SKM-1 (cell line): ENCODE data around the gene EXOSC2.
A peak's percentile ranks its signal among the peaks of the same experiment; 100 is the strongest.

Source experiments
- DNase-seq: peaks from one replicate; lab custom pipeline; 2025; ENCODE audit not compliant: unreplicated experiment; lab: John Stamatoyannopoulos, UW

Gene EXOSC2, protein sequence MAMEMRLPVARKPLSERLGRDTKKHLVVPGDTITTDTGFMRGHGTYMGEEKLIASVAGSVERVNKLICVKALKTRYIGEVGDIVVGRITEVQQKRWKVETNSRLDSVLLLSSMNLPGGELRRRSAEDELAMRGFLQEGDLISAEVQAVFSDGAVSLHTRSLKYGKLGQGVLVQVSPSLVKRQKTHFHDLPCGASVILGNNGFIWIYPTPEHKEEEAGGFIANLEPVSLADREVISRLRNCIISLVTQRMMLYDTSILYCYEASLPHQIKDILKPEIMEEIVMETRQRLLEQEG

DNA sequence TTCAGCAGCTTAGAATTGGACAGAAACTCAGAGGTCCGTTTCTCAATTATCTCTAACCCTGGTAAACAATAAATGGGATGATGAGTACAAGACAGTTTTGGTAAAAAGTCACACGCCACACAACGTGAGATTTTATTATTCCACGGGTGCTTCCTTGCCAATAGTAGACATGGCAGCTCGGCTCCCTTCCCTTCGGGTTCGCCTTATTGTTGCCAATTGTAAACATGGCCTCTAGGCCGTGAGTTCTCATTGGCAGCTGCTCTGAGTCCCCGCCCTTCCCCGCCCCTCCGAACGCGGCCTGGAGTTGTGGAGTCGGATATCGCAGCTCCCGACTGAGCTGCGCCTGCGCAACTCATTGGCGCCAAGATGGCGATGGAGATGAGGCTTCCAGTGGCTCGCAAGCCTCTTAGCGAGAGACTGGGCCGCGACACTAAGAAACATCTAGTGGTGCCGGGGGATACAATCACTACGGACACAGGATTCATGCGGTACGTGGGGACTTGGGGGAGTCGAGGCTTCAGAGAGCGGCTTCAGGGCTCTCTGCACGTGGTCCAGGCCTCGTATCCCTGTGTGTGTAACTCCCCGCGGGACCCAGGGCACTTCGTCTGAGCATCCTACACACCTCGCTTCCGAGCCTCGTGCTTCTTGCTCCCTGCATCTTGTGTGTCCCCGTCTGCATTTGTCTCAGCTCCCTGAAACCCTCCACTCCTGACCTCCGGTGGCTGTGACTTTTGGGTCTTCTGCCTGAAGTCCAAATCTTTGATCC is at the start of gene EXOSC2:
TSS of gene EXOSC2 (plus strand) at position 355 of the 766 bp plus-strand sequence. CDS start at position 367, 12 bp downstream.
- peak; percentile 85 for DNase-seq

DNA sequence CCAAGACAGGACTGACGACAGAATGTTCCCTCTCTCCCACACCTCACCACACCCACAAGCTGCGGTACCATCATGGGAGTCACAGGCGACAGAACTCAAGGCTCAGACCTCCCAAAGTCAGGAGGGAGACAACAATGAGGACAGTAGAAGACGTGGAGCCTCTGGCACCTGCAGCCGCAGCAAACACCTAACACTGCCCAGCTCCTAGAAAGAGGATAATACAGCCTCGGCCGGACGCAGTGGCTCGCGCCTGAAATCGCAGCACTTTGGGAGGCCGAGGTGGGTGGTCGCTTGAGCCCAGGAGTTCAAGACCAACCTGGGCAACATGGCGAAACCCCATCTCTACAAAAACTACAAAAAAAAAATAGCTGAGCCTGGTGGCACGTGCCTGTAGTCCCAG is 42.4 kb upstream of the EXOSC2 start:
- DNase-seq, result no peak

DNA sequence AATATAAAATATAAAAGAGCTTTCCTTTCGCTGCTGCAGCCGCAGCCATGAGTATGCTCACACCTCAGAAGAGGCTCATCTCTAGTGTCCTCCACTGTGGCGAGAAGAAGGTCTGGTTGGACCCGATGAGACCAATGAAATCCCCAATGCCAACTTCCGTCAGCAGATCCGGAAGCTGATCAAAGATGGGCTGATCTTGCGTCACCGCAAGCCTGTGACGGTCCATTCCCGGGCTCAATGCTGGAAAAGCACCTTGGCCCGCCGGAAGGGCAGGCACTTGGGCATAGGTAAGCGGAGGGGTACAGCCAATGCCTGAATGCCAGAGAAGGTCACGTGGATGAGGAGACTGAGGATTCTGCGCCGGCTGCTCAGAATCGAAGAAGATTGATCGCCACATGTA is 41.8 kb upstream of the EXOSC2 start:
- DNase-seq, result no peak

DNA sequence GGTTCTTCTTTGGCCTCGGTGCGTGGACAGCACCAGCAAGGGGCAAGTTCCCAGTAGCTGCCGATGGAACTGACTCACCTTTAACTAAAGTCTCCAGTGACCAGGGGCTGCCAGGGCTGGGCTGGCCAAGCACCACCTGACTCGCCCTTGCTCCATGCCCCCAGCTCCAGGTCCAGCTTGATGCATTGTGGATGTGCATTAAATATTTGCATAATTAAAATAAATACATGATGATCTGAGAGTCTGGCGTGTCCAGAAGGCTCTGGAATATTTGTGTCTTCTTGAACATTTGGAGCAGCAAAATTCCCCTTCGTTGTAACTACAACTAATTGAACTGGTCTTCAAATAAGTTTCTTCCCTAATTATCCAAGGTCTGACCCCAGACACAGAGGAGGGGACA is 38.7 kb upstream of the EXOSC2 start:
- DNase-seq, result no peak

DNA sequence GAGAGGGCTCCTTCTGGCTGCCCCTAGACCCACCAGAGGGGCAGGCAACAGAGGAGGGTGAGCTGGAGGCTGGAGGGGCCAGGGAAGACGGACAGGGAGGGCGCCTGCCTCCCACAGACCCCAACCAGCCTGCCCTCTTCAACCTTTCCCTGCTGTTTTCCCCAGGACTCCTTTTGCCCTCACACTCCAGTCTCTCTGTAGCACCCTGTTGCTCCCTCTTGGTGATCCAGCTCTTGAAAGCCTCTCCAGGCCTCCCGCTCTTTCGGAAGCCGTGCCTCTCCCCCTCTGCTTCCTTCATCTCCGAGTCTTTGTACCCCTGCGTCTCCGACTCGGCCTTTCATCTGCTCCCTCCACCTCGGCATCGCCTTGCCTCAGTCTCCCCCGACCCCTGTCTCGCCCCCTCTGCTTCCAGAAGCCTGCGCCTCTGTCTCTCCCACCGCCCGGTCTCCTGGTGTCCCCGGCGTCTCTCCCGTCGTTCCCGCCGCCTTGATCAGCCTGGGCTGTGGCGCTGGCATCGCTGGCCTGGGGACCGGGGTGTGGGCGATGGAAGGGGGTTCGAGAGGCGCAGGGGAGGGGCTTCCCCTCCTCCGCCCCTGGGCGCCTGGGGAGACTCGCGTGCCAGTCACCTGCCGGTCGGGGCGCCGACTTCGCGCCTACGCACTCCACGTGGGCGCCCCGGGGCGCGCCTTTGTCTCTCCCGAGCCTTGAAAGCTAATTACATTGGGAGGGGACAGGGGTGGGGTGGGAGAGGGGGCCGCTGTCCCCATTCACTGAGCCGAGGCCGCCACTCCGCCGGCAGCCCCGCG is 34.5 kb upstream of the EXOSC2 start:
- no peak for DNase-seq

DNA sequence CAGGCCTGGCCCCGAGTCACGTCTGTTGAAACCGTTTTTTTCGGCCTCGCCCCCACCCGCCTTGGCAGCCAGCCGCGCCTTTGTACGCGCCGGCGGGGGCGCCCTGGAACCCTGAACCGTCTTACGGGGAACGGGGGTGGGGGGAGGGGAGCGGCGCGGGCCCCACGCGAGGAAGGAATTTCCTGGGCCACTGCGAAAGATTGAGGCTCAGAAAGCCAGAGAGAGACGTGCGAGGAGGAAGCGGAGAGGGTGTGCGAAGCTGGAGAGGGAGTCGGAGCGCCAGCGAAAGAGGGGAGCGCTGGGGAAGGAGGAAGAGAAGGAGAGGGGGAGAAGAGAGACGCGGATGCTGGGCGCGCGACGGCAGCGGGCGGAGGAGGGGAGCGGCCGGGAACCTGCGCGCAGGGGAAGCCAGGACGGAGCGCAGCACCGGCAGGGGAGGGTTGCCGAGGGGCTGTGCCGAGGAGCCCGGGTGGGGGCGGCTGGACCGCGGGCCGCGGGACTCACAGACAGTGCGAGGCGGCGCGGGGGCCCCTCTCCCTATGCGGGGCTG is 33.8 kb upstream of the EXOSC2 start:
- DNase-seq, result no peak

DNA sequence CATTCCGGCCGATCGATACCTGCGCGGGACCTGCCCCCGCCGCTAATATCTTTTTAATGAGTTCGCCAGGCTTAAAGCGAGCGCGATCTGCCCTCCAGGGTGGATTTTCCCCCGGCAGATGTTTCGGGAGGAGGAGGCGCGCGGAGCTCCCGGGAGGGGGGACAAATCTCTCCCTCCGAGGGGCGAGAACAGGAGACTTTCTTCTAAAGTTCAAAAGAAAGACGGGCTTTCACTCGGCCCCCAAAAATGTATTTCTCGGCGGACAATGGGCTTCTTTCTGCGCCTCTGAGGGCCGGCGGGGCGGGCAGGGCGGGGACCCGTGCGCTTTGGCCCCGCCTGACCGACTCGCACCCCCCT is 33.3 kb upstream of the EXOSC2 start:
- DNase-seq, result no peak

DNA sequence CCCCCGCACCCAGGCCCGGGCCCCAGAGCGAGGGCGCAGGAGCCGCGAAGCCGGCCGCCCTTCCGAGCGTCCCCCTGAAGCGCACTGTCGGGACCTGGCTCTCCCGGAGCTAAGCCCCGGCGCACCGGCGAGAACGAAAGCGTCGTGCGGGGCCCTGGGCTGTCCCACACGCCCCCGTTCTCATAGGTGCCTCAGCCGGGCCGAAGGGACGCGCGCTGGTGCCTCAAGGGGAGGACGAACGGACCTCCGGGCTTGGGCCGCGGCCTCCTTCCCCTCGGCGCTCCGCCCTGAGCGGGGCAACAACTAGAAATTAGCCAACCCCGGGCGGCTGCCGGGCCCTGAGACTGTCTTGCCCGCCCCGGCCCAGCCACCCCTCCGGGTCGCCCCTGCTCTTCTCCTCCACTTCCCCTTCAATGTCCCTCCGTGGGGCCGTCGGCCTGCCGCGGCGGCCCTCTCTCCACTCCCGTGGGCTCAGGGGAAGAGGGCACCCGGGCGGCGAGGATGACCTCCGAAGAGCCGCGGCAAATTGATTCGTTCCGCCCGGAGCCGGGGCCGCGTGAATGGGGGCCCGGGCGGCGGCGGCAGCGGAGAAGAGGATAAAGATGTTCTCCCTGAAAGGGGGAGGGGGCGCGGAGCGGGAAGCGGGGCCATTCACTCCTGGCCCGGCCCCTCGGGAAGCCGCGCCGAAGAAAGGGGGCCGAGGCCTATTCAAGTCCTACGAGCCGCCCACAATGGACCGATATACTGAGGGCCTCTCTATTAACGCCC is 32.7 kb upstream of the EXOSC2 start:
- no peak for DNase-seq

DNA sequence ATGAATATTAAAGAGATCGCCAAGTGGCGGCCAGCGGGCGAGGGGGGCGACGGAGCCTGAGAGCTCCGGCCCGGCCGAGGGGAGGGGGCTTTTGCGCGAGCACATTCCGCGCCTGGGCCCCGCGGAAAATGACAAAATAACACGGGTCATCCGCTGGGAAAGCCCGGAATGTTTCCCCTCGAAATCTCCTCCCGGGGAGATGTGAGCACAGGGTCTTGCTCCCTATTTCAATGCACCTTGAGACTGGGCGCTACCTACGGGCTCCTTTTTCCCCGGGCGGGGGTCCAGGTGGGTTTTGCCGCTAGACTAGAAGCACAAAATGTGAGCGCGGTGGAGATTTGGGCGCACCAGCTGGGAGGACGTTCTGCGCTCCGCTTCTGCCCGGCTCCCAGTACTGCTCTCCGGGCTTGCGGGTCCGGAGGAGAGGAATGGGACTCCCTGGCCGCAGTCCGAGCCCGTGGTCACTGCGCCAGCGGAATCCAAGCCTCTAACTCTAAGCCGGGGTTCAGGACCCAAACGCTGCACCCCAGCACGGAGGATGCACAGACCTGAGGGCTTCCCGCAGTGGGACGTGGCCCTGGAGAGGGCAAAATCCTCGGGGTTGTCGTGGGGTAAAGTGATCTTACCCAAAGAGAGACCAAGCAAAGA is 32.0 kb upstream of the EXOSC2 start:
- DNase-seq, result no peak

DNA sequence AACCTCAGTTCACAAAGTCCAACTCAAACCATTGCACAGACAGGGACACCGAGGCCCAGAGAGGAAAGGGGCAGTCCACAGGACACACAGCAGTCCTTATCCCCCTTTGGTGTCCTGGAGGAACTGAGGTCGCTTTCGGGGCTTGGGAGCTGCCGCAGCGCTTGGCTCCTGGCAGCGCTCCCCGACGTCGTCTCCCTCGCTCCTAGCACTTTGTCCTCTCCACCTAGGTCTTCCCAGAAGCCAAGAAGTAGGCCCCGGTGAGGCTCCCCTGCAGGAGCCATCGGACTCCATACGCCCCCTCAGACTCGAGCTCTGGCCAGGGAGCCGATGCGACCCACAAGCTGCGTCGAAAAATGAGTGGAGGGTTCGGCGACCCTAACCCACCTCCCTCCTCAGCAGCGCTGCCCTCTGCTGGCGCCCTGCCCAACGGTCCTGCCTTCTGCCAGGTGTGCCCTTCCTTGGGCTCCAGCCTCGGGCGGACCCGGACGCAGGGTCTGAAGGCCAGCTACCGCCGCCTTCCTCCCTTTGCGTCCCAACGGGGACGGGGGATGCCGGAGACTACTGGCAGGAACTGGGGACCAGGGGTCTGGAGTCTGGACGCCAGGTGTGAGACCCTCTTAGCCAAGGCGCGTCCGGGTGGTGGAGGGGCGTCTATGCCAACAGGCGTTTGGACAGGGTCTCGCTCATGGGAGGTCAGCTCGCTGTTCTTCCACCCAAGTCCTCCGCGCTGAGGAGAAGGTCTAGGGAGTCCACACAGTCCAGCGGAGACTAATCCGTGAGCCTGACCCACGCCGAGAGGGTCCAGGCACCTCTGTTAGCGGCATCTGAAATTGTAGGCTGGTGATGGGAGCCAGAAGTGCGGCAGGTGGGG is 31.2 kb upstream of the EXOSC2 start:
- DNase-seq, result no peak

DNA sequence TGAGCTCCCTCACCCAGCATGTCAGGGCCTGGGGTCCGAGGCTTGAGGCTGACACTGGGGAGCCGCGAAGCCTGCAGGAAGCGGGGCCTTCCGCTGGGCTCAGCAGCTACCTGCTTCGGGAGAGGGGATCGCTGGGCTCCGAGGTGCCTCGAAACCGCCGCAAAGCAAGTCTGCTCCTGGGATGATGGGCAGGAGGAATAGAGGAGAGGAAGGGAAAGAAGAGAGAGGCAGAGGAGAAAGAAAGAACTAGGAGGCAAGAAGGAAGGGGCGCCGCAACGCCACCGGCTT is 30.7 kb upstream of the EXOSC2 start:
- DNase-seq, result no peak

DNA sequence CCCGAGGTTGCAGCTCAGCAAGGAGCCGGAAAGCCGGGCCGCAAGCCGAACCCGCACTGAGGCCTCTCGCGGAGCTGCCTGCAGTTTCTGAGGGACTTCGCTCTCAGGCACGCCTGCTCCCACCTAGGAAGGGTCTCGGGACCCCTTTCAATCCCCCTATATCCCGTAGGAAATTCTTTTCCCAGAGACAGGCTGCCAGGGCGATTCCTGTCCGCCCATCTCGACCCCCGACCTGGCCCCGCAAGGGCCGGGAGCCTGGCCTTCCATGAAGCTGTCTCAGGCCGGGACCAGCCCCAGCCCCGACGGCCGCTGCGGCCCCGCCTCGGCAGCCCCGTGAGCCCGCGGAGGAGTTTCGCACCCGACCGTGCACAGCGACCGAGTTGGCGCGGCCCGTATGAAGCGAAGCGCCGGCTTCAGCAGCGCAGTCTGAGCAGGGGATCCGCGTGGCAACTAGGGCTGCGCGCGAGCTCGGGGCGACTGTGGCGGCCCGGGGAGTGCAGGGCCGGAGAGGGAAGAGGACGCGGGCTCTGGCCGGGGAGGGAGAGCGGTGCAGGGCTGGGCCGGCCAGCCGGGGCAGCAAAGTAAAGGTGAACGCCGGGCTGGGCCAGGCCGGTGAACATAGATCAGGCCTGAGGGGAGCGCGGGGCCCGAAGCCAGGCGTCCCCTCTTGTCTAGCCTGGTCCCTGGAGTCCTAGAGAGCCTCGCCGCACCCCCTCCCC is 30.2 kb upstream of the EXOSC2 start:
- DNase-seq, result no peak

DNA sequence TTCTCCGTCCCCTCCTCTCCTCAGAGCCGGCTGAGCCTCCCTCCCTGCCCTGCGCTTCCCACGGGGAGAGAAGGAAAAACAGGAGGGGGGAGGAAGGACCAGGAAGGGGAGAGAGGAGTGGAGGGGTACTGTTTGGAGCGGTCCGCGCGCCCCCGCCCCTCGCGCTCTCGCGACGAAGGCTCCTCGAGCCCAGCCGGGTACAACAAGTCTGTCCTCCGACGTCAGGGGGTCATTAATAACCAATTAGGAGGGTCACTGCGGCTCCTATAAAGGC is 29.7 kb upstream of the EXOSC2 start:
- DNase-seq, result no peak

DNA sequence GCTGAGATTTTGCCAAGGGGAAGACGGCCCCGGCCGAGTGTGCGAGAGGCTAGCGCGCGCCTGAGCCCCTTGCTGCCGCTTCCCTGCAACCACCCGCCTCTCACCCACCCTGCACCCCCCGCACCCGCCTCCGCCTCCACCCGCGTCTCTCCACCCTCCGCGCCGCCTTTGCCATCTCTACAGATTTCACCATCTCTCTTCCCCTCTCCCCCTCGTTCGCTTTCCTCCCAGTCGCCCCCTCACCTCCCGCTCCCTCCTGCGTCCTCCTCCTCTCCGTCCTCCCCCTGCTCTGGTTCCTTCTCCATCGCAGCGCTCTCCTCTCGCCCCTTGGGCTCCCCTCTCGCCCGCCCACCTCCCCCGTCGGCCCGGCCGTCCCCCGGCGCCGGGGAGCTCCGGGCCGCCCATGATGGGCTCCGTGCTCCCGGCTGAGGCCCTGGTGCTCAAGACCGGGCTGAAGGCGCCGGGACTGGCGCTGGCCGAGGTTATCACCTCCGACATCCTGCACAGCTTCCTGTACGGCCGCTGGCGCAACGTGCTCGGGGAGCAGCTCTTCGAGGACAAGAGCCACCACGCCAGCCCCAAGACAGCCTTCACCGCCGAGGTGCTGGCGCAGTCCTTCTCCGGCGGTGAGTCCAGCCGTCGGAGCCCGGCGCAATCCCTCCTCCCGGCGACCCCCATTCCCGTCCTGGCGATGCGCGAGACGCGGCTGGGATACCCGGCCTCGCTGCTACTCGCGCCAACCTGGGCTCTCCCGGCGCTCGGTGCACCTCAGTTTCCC is 29.1 kb upstream of the EXOSC2 start, which contains the start of gene PRDM12:
TSS of gene PRDM12 (plus strand) at position 344 of the 778 bp plus-strand sequence. CDS start at position 404, 60 bp downstream.
- no peak for DNase-seq

DNA sequence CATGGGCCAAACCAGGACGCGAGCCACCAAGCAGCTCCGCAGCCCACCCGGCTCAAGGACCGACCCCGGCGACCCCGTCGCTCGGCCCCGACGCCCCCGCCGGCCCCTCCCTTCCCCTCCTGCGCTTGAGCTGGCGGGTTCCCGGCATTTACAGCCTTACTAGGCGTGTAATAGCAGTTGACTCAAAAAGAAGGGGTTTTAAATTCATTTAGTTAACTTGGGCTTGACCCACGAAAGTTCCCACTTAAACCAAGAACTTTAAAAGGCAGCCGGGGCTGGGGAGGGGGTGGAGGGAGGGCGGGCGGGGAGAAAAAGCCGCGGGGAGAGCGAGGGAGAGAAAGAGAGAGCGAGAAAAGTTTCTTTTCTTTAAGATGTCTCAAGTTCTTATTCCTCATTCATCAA is 28.6 kb upstream of the EXOSC2 start:
- DNase-seq, result no peak

DNA sequence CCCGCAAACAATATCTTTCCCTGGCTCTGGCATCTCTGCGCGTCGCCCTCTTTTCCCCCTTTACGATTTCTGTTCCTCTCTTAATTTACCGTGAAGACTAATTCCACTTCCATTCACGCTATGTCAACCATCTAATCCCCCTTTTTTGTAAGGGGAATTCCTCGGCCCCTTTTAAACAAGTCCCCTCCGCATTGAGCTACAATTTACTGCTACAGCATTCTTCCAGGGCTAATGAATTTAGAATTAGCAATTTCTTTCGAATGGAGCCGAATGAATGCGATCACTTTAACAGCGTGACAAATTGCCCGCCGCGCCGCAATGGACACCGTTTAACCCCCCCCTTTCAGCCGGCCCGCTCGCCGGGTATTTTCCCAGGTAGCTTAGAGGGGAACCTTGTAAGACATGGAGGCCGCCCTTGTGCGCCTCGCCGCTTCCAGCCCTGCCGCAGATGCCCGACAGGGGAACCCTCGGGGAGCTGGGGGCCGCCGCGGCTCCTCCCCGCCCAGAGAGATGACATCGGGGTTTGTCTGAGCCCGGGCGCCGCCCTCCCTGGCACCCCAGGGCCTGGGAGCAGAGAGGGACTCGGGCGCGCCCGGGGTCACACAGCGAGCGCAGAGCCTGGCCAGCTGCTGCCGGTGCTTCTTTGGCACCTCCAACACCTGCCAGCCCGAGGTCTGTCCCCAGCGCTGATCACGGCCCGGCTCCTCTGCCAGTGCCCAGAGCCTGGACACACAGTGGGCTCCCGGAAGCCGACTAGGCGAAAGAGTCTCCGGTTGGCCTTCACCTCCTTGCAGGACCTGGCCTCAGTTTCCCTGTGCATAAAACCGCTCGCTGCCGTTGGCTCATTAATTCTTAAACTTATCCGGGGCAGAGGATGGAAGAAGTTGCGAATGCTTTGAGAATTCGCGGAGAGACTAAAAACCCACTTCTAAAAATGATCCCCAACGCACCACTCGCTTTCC is 27.9 kb upstream of the EXOSC2 start:
- DNase-seq, result no peak
